HG02678 (cell line): ENCODE measurements around the gene TMEM42.

Experiments used
- ATAC-seq: cut with Tn5 transposase; IDR thresholded peaks from one replicate; pipeline ENCODE4 v1.9.1; 2021; ENCODE audit warnings: mild to moderate bottlenecking, moderate library complexity; ENCODE audit not compliant: unreplicated experiment

Gene TMEM42

DNA sequence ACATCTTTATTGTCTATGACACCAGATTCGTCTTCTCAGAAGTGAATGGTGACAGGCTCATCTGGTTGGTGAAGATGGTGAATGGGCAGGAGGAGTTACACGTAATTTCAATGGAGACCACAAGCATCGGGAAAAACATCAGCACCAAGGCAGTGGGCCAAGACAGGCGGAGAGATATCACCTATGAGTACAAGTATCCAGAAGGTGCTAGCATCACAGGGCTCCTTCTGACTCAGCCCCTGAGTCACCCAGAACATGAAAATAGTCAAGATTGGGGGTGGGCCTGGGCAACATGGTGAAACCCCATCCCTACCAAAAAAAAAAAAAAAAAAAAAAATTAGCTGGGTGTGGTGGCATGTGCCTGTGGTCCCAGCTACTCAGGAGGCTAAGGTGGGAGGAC is 45.3 kb downstream of the TMEM42 start:
- ATAC-seq, result no peak

DNA sequence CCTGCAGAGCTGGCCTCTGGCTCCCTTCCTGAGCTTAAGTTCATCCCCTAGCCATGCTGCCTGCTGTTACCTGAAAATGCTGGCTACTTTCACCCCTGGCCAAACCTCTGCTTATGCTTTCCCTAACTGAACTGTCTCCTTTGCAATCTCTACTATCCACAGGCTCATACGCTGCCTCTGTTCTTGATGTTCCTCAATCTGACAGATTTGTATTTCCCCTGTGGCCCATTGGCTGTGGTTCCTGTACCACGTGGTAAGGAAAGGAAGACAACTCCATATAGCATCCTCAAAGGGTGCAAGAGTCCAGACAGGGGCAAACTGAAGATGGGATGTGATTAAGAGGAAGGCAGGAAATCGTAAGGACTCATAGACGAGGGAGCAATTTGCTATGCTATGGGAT is 45.9 kb downstream of the TMEM42 start:
- no peak for ATAC-seq

- no peak for ATAC-seq
These were observed 47.4 kb downstream of the TMEM42 start for GRCh38 chr3:44909063-44909462.

DNA sequence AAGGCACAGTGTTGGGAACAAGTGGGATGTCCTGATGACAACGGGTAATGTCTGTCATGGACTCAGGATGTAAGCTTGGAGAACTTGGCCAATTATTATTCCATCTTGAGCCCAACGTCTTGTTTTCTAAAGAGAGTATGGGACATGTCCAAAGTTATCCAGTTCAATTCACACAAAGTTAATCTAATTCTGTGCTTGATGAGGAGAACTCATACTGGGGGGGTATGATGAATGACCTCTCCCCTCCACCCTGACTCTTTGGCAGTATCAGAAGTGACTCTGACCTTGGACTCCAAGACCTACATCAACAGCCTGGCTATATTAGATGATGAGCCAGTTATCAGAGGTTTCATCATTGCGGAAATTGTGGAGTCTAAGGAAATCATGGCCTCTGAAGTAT is 49.0 kb downstream of the TMEM42 start:
- no peak for ATAC-seq

- ATAC-seq, result peak; percentile 49
These were observed 52.3 kb downstream of the TMEM42 start for GRCh38 chr3:44913868-44914468.

- no peak for ATAC-seq
These were observed 53.2 kb downstream of the TMEM42 start for GRCh38 chr3:44914936-44915335.
